ENCODE measurements around the gene PANK2.
"Not testable (repeated sequence)": the region's sequence is repeated elsewhere in the genome, so short reads cannot be mapped to it uniquely, and the experiment has no call there.

Gene PANK2

DNA sequence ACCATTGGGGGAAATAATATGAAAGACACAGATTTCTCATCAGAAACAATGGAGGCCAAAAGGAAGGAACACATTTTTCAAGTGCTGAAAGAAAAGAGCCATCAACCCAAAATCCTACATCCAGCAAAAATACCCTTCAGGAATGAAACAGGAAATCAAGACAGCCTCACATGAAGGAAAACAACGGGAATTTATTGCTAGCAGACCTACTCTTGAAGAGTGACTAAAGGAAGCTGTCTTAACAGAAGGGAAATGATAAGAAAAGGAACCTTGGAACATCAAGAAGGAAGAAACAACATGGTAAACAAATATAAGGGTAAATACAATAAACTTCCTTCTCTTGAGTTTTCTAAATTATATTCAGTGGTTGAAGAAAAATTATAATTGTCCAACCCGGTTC, 82.0 kb downstream of the PANK2 start:
- TF ChIP-seq, protein P1, sequence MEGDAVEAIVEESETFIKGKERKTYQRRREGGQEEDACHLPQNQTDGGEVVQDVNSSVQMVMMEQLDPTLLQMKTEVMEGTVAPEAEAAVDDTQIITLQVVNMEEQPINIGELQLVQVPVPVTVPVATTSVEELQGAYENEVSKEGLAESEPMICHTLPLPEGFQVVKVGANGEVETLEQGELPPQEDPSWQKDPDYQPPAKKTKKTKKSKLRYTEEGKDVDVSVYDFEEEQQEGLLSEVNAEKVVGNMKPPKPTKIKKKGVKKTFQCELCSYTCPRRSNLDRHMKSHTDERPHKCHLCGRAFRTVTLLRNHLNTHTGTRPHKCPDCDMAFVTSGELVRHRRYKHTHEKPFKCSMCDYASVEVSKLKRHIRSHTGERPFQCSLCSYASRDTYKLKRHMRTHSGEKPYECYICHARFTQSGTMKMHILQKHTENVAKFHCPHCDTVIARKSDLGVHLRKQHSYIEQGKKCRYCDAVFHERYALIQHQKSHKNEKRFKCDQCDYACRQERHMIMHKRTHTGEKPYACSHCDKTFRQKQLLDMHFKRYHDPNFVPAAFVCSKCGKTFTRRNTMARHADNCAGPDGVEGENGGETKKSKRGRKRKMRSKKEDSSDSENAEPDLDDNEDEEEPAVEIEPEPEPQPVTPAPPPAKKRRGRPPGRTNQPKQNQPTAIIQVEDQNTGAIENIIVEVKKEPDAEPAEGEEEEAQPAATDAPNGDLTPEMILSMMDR (IDR thresholded peaks at IDR 0.05; ENCODE audit: low read depth, low read length) = no peak

DNA sequence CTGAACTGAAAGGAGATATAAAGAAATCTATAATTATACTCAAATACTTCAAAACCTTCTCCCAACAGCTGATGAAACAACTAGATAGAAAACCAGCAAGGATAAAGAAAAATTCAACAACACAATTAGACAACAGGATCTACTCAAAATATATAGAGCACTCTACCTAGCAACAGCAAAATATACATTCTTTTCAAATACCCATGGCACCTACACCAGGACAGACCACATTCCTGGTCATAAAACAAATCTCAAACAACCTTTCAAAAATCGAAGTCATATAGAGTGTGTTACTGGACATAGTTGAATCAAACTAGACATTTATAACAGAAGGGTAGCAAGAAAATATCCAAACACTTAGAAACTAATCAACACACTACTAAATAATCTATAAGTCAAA, 83.0 kb downstream of the PANK2 start:
- H3K4me3 ChIP-seq (ENCODE audit: low read depth, low read length) = no peak overlapping the region
- TF ChIP-seq, protein P1 (IDR thresholded peaks at IDR 0.05; ENCODE audit: low read depth, low read length) = no peak

More for the DNA sequence above, 82.0 kb downstream of the PANK2 start:
- H3K4me3 ChIP-seq (ENCODE audit: low read depth, low read length) = no peak overlapping the region

GRCh38 chr20:3972631-3973030, 83.4 kb downstream of the PANK2 start:
- not testable (repeated sequence) for H3K4me3 ChIP-seq (ENCODE audit: low read depth, low read length)

GRCh38 chr20:3973705-3974104, 84.5 kb downstream of the PANK2 start:
- no peak overlapping the region for H3K4me3 ChIP-seq (ENCODE audit: low read depth, low read length)
- TF ChIP-seq, protein P1 (IDR thresholded peaks at IDR 0.05; ENCODE audit: low read depth, low read length) = no peak

DNA sequence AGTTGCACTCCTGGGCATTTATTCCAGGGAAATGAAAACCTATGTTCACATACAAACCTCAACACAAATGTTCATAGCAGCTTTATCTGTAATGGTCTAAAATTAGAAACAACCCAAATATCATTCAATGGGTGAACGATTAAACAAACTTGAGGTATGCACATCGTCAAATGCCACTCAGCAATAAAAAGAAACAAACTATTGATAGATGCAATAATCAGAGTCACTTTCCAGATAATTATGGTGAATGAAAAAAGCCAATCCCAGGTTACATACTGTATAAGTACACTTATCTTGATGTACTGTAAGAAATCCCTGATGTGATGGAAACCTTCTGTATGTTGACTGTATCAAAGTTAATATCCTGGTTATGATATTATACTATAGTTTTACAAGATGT, 87.3 kb downstream of the PANK2 start:
- H3K4me3 ChIP-seq (ENCODE audit: low read depth, low read length) = no peak overlapping the region
- TF ChIP-seq, protein P1 (IDR thresholded peaks at IDR 0.05; ENCODE audit: low read depth, low read length) = no peak

Data from WI38 (cell line).